ENCODE measurements around the gene DOCK2.

Gene DOCK2

DNA sequence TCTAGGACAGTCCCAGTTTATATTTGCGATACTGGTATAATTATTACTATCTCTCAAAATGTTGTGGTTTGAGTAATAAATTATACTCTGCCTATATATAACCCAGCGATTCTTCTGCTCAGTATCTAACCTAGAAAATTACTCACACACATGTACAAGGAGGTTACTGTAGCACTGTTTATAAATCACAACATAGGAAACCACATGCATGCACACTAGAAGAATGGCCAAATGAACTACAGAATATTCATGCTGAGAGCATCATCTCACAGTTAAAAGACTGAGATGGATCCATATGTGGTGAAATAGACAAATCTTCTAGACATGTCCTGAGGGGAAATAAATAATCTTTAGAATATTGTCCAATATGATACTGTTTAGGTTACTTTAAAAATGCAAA is 281.2 kb downstream of the DOCK2 start:
- Histone ChIP-seq H3K18ac (ENCODE audit: low read length) (no peak overlapping the region), H3K23ac (ENCODE audit: low read depth, low read length, poor library complexity) (no peak overlapping the region), H4K8ac (ENCODE audit: low read depth, low read length) (no peak overlapping the region), H3K4ac (ENCODE audit: low read length) (no peak overlapping the region), H3K27ac (replicated peaks; ENCODE audit: low read length) (no peak overlapping the region), H3K79me1 (ENCODE audit: low read depth, low read length) (no peaks in the 10 kb centered on the region), H2AK5ac (ENCODE audit: low read depth, low read length) (no peak overlapping the region), H3K4me2 (ENCODE audit: insufficient read depth, low read length, poor library complexity, severe bottlenecking) (no peak overlapping the region), H2BK120ac (ENCODE audit: low read depth, low read length) (no peak overlapping the region), H2AFZ (ENCODE audit: low read length) (no peak overlapping the region), H4K91ac (ENCODE audit: low read depth, low read length, poor library complexity) (no peak overlapping the region), H2BK5ac (ENCODE audit: low read length) (no peak overlapping the region), H3K9me3 (replicated peaks in 1 of 2; ENCODE audit: control insufficient read depth in 2 of 2, insufficient read depth in 1 of 2, low read depth in 1 of 2, low read length in 2 of 2) (no peaks in the 10 kb centered on the region), H3K9ac (ENCODE audit: low read depth, low read length, poor library complexity) (no peak overlapping the region), H2BK12ac (ENCODE audit: low read length) (no peak overlapping the region), H3K36me3 (replicated peaks in 1 of 2; ENCODE audit: control insufficient read depth in 2 of 2, insufficient read depth in 2 of 2, low read length in 2 of 2) (no peaks in the 10 kb centered on the region), H3K27me3 (ENCODE audit: control insufficient read depth in 3 of 3, insufficient read depth in 3 of 3, low read depth in 1 of 3, low read length in 3 of 3) (no peaks in the 10 kb centered on the region), H3K4me3 (ENCODE audit: low read length in 2 of 2) (no peak overlapping the region), H3K4me1 (ENCODE audit: control insufficient read depth in 2 of 2, insufficient read depth in 1 of 2, low read depth in 1 of 2, low read length in 2 of 2) (peaks cover 0 to 2% of the 10 kb centered on the region in 2 donors), H2BK15ac (ENCODE audit: low read length) (no peak overlapping the region), H3K14ac (ENCODE audit: low read length) (no peak overlapping the region)
- DNase-seq (ENCODE audit: low spot score): no peak
- no CpG with 5 or more reads among the region's 2 CpGs for WGBS, 2 donors (ENCODE audit: extremely low coverage in 2 of 2, insufficient read length in 2 of 2, insufficient replicate concordance in 1 of 2)

GRCh38 chr5:169920474-169920873 is 283.4 kb downstream of the DOCK2 start:
- no peak overlapping the region for H2BK120ac ChIP-seq (ENCODE audit: low read depth, low read length)
- H3K18ac ChIP-seq (ENCODE audit: low read length): no peak overlapping the region
- H3K27ac ChIP-seq (replicated peaks; ENCODE audit: low read length): no peak overlapping the region
- H3K9ac ChIP-seq (ENCODE audit: low read depth, low read length, poor library complexity): no peak overlapping the region
- H3K23ac ChIP-seq (ENCODE audit: low read depth, low read length, poor library complexity): no peak overlapping the region
- H2AFZ ChIP-seq (ENCODE audit: low read length): no peak overlapping the region
- no peak overlapping the region for H2BK5ac ChIP-seq (ENCODE audit: low read length)
- DNase-seq (ENCODE audit: low spot score): no peak
- H3K79me1 ChIP-seq (ENCODE audit: low read depth, low read length): no peaks in the 10 kb centered on the region
- H3K9me3 ChIP-seq (replicated peaks in 1 of 2; ENCODE audit: control insufficient read depth in 2 of 2, insufficient read depth in 1 of 2, low read depth in 1 of 2, low read length in 2 of 2): no peaks in the 10 kb centered on the region
- no peak overlapping the region for H3K4me2 ChIP-seq (ENCODE audit: insufficient read depth, low read length, poor library complexity, severe bottlenecking)
- WGBS, 2 donors (ENCODE audit: extremely low coverage in 2 of 2, insufficient read length in 2 of 2, insufficient replicate concordance in 1 of 2): no CpG with 5 or more reads among the region's 3 CpGs
- H2BK12ac ChIP-seq (ENCODE audit: low read length): no peak overlapping the region
- H3K36me3 ChIP-seq (replicated peaks in 1 of 2; ENCODE audit: control insufficient read depth in 2 of 2, insufficient read depth in 2 of 2, low read length in 2 of 2): no peaks in the 10 kb centered on the region
- no peak overlapping the region for H4K8ac ChIP-seq (ENCODE audit: low read depth, low read length)
- H3K4me3 ChIP-seq (ENCODE audit: low read length in 2 of 2): no peak overlapping the region
- no peak overlapping the region for H3K14ac ChIP-seq (ENCODE audit: low read length)
- H3K4me1 ChIP-seq (ENCODE audit: control insufficient read depth in 2 of 2, insufficient read depth in 1 of 2, low read depth in 1 of 2, low read length in 2 of 2): no peaks in the 10 kb centered on the region
- H3K27me3 ChIP-seq (ENCODE audit: control insufficient read depth in 3 of 3, insufficient read depth in 3 of 3, low read depth in 1 of 3, low read length in 3 of 3): no peaks in the 10 kb centered on the region
- H2AK5ac ChIP-seq (ENCODE audit: low read depth, low read length): no peak overlapping the region
- H2BK15ac ChIP-seq (ENCODE audit: low read length): no peak overlapping the region
- no peak overlapping the region for H3K4ac ChIP-seq (ENCODE audit: low read length)
- H4K91ac ChIP-seq (ENCODE audit: low read depth, low read length, poor library complexity): no peak overlapping the region

- no peak overlapping the region for H3K4ac ChIP-seq (ENCODE audit: low read length)
- H2AFZ ChIP-seq (ENCODE audit: low read length): no peak overlapping the region
- H2BK5ac ChIP-seq (ENCODE audit: low read length): no peak overlapping the region
- no peaks in the 10 kb centered on the region for H3K9me3 ChIP-seq (replicated peaks in 1 of 2; ENCODE audit: control insufficient read depth in 2 of 2, insufficient read depth in 1 of 2, low read depth in 1 of 2, low read length in 2 of 2)
- no peak overlapping the region for H3K18ac ChIP-seq (ENCODE audit: low read length)
- H2BK15ac ChIP-seq (ENCODE audit: low read length): no peak overlapping the region
- H4K91ac ChIP-seq (ENCODE audit: low read depth, low read length, poor library complexity): no peak overlapping the region
- H2AK5ac ChIP-seq (ENCODE audit: low read depth, low read length): no peak overlapping the region
- no peak overlapping the region for H3K9ac ChIP-seq (ENCODE audit: low read depth, low read length, poor library complexity)
- H3K79me1 ChIP-seq (ENCODE audit: low read depth, low read length): no peaks in the 10 kb centered on the region
- WGBS, 2 donors (ENCODE audit: extremely low coverage in 2 of 2, insufficient read length in 2 of 2, insufficient replicate concordance in 1 of 2): no CpG with 5 or more reads among the region's 3 CpGs
- no peak overlapping the region for H2BK120ac ChIP-seq (ENCODE audit: low read depth, low read length)
- H3K4me1 ChIP-seq (ENCODE audit: control insufficient read depth in 2 of 2, insufficient read depth in 1 of 2, low read depth in 1 of 2, low read length in 2 of 2): no peaks in the 10 kb centered on the region
- no peak overlapping the region for H4K8ac ChIP-seq (ENCODE audit: low read depth, low read length)
- H2BK12ac ChIP-seq (ENCODE audit: low read length): no peak overlapping the region
- no peak overlapping the region for H3K23ac ChIP-seq (ENCODE audit: low read depth, low read length, poor library complexity)
- H3K14ac ChIP-seq (ENCODE audit: low read length): no peak overlapping the region
- H3K27ac ChIP-seq (replicated peaks; ENCODE audit: low read length): no peak overlapping the region
- H3K27me3 ChIP-seq (ENCODE audit: control insufficient read depth in 3 of 3, insufficient read depth in 3 of 3, low read depth in 1 of 3, low read length in 3 of 3): no peaks in the 10 kb centered on the region
- no peak overlapping the region for H3K4me3 ChIP-seq (ENCODE audit: low read length in 2 of 2)
- H3K4me2 ChIP-seq (ENCODE audit: insufficient read depth, low read length, poor library complexity, severe bottlenecking): no peak overlapping the region
- no peak for DNase-seq (ENCODE audit: low spot score)
- no peaks in the 10 kb centered on the region for H3K36me3 ChIP-seq (replicated peaks in 1 of 2; ENCODE audit: control insufficient read depth in 2 of 2, insufficient read depth in 2 of 2, low read length in 2 of 2)
These were observed 284.3 kb downstream of the DOCK2 start for GRCh38 chr5:169921384-169921783.

DNA sequence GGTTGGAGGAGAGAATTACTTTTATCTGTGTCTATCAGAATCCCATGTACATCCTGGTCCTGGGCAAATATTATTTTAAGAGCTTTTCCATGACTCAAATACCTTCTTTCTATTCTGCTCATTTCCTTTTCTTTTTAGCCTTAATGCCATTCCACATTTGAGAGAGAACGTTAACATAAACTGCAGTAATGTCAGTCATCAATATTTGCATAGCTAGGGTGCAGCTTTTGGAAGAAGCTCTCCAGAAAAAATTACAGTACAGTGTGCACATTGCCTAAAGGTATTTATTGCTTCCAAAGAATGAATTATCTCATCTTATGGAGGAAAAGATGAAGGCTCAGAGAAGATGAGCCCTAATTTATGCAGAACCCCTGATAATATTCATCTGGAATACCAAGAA is 284.9 kb downstream of the DOCK2 start:
- Histone ChIP-seq H2AFZ (ENCODE audit: low read length) (no peak overlapping the region), H2AK5ac (ENCODE audit: low read depth, low read length) (no peak overlapping the region), H3K23ac (ENCODE audit: low read depth, low read length, poor library complexity) (no peak overlapping the region), H3K4ac (ENCODE audit: low read length) (no peak overlapping the region), H3K79me1 (ENCODE audit: low read depth, low read length) (no peaks in the 10 kb centered on the region), H3K14ac (ENCODE audit: low read length) (no peak overlapping the region), H3K27me3 (ENCODE audit: control insufficient read depth in 3 of 3, insufficient read depth in 3 of 3, low read depth in 1 of 3, low read length in 3 of 3) (no peaks in the 10 kb centered on the region), H3K18ac (ENCODE audit: low read length) (no peak overlapping the region), H3K27ac (replicated peaks; ENCODE audit: low read length) (no peak overlapping the region), H3K9ac (ENCODE audit: low read depth, low read length, poor library complexity) (no peak overlapping the region), H3K9me3 (replicated peaks in 1 of 2; ENCODE audit: control insufficient read depth in 2 of 2, insufficient read depth in 1 of 2, low read depth in 1 of 2, low read length in 2 of 2) (no peaks in the 10 kb centered on the region), H4K8ac (ENCODE audit: low read depth, low read length) (no peak overlapping the region), H2BK5ac (ENCODE audit: low read length) (no peak overlapping the region), H2BK12ac (ENCODE audit: low read length) (no peak overlapping the region), H4K91ac (ENCODE audit: low read depth, low read length, poor library complexity) (no peak overlapping the region), H2BK15ac (ENCODE audit: low read length) (no peak overlapping the region), H3K36me3 (replicated peaks in 1 of 2; ENCODE audit: control insufficient read depth in 2 of 2, insufficient read depth in 2 of 2, low read length in 2 of 2) (no peaks in the 10 kb centered on the region), H3K4me3 (ENCODE audit: low read length in 2 of 2) (no peak overlapping the region), H2BK120ac (ENCODE audit: low read depth, low read length) (no peak overlapping the region), H3K4me1 (ENCODE audit: control insufficient read depth in 2 of 2, insufficient read depth in 1 of 2, low read depth in 1 of 2, low read length in 2 of 2) (no peaks in the 10 kb centered on the region), H3K4me2 (ENCODE audit: insufficient read depth, low read length, poor library complexity, severe bottlenecking) (no peak overlapping the region)
- no peak for DNase-seq (ENCODE audit: low spot score)
- no CpG with 5 or more reads among the region's 1 CpG for WGBS, 2 donors (ENCODE audit: extremely low coverage in 2 of 2, insufficient read length in 2 of 2, insufficient replicate concordance in 1 of 2)

Measured in neuronal stem cell (in vitro differentiated cells).